HG02759 (cell line): ENCODE results near the gene DNA2.
"Not testable (repeated sequence)": the region's sequence is repeated elsewhere in the genome, so short reads cannot be mapped to it uniquely, and the experiment has no call there.

Experiments used
- ATAC-seq: cut with Tn5 transposase; IDR thresholded peaks from one replicate; pipeline ENCODE4 v1.9.1; 2021; ENCODE audit warnings: mild to moderate bottlenecking, moderate library complexity; ENCODE audit not compliant: unreplicated experiment

Gene DNA2, protein sequence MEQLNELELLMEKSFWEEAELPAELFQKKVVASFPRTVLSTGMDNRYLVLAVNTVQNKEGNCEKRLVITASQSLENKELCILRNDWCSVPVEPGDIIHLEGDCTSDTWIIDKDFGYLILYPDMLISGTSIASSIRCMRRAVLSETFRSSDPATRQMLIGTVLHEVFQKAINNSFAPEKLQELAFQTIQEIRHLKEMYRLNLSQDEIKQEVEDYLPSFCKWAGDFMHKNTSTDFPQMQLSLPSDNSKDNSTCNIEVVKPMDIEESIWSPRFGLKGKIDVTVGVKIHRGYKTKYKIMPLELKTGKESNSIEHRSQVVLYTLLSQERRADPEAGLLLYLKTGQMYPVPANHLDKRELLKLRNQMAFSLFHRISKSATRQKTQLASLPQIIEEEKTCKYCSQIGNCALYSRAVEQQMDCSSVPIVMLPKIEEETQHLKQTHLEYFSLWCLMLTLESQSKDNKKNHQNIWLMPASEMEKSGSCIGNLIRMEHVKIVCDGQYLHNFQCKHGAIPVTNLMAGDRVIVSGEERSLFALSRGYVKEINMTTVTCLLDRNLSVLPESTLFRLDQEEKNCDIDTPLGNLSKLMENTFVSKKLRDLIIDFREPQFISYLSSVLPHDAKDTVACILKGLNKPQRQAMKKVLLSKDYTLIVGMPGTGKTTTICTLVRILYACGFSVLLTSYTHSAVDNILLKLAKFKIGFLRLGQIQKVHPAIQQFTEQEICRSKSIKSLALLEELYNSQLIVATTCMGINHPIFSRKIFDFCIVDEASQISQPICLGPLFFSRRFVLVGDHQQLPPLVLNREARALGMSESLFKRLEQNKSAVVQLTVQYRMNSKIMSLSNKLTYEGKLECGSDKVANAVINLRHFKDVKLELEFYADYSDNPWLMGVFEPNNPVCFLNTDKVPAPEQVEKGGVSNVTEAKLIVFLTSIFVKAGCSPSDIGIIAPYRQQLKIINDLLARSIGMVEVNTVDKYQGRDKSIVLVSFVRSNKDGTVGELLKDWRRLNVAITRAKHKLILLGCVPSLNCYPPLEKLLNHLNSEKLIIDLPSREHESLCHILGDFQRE

DNA sequence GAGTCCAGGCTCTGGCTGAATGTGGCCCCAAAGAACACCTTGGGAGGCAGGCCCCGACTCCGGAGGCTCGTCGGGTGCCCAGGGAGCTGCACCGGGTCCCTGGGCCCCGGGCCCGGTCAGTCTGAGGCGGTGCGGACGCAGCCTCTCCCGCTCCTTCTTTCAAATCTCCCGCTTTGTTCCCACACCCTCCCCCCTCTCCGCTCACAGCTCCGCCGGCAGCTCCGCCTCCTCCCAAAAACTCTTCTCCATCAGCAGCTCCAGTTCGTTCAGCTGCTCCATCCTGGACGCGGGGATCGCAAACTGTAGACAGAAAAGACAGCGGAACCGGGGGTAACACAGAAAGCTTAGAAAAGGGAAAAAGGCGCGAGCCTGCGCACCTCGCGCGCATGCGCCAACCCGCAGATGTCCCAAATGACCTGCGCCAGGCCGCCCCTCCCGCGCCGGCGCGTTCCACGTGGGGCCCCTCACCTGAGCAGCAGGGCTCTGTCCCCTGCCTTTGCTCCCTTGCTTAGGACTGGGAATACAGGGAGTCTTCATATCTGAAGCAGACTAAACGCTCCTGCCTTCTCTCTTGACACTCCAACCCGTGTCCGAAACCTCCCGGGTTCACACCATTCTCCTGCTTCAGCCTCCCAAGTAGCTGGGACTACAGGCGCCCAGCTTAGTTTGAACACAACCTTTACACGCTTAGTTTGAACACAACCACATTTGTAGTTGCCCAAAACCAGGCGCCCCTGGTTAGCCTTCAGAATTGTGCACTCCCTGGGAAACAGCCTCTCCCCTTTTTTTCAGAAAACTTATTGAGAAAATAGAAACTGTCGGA, at the start of gene DNA2:
DNA2 (minus strand) TSS at position 388 of the 823 bp plus-strand sequence; CDS start at position 279, 109 bp downstream.
- ATAC-seq, result peak; percentile 91

DNA sequence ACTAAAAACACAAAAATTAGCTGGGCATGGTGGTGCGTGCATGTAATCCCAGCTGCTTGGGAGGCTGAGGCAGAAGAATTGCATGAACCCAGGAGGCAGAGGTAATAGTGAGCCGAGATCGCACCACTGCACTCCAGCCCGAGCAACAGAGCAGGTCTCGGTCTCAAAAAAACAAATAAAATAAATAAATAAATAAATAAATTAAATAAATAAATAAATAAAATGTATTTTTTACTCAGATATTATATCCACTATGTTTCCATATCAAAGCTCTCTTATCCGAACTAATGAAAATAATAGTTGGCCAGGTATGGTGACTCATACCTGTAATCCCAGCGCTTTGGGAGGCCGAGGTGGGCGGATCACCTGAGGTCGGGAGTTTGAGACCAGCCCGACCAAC, 46.8 kb upstream of the DNA2 start:
- ATAC-seq, result not testable (repeated sequence)

DNA sequence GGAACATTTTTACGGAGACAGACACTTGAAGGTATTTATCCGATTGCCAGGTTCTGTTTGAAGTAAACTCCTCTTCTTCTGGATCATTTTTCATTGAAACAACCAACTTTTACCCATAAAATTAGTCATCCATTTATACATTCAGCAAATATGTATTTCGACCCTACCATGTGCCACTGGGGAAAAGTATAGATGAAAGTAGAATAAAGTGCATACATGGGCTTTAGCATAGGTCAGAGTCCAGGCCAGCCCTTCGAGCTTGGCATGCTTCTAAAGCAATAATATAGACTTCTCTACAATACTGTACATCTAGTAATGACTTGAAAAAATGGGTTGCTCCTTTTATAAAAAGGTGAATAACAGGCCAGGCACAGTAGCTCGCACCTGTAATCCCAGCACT, 45.4 kb upstream of the DNA2 start:
- no peak for ATAC-seq

DNA sequence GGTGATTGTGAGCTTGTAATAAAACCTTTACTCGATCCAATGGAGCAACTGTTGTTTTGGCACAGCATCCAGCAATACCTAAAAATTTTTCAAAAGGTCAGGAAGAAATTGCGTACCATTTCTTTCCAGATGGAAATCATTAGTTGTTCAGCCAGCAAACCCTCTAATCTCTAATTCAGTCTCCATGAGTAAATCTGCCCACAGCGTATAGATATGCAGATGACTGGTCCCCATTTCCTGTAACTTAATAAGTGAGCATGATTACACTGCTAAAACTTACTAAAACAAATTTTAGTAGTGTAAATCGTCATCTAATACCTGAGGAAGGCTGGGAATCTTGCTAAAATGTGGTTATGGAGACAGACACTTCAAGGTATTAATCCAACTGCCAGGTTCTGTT, 45.0 kb upstream of the DNA2 start:
- no peak for ATAC-seq

DNA sequence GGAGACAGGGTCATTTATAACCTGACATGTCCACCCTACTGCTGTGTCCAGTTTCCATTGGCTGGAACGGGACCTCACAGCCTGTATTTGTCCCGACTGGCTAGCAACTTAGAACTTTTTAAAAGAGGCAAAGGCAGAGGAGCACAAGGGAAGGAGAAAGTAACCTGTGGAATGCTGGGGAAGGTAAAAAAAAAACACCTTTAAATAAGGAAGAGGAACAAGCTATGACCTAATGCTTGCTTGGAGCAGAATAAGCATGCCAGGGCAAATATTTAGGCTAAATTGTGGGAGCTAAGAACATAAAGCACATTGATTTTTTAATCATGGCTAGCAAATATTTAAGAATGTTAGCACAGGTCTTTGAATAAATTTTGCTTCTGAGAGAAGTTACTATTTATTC, 44.4 kb upstream of the DNA2 start:
- ATAC-seq, result not testable (repeated sequence)

DNA sequence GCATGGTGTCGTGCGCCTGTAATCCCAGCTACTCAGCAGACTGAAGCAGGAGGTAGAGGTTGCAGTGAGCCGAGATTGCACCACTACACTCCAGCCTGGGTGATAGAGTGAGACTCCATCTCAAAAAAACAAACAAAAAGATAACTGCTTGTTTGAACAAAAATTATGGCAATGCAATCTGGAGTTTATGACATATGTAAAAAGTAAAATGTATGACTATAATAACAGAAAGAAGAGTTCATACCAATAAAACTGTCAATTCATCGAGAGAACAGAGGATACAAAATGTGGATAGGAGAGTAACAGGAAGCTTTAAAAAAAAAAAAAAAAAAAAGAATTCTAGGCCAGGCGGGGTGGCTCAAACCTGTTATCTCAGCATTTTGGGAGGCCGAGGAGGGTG, 36.3 kb upstream of the DNA2 start:
- no peak for ATAC-seq

DNA sequence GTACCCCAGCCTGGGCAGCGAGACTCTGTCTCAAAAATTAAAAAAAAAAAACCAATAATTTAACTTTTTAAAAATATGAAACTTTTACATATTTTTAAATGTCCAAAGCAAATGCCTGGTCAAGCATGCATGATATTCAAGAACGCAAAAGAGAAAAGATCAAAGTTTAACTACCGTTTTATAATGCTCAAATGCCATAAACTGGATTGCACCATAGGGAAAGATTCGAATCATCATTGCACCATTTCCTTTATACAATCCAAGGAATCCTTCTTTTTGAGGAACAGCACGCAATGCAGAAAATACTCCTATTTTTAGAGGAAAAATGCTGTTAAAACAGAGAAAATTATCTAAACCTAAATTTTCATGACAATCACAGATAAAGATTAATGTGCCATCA, 34.6 kb upstream of the DNA2 start:
- ATAC-seq, result no peak

DNA sequence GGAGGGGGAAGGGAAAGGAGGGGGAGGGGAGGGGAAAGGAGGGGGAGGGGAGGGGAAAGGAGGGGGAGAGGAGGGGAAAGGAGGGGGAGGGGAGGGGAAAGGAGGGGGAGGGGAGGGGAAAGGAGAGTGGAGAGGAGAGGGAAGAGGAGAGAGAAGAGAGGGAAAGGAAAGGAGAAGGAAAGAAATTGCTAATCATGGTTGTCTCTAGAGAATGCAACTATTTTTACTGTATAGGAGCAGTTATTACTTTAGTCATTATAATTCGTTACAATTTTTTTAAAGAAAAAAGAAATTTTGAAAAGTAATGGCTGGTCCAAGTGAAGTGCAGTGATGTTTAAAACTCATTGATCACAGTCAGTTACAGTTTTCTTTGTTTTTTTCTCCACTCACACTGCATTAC, 31.1 kb upstream of the DNA2 start:
- ATAC-seq, result no peak

DNA sequence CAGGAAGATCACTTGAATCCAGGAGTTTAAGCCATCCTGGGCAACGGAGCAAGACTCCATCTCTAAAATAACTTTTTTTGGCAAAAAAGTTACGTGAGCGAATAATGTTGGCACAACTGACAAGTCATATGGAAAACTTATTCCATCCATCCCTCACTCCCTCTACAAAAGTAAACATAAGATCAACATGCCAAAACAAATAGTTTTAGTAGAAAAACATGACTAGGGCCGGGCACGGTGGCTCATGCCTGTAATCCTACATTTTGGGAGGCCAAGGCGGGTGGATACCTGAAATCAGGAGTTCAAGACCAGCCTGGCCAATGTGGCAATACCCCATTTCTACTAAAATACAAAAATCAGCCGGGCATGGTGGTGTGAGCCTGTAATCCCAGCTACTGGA, 29.9 kb upstream of the DNA2 start:
- no peak for ATAC-seq

DNA sequence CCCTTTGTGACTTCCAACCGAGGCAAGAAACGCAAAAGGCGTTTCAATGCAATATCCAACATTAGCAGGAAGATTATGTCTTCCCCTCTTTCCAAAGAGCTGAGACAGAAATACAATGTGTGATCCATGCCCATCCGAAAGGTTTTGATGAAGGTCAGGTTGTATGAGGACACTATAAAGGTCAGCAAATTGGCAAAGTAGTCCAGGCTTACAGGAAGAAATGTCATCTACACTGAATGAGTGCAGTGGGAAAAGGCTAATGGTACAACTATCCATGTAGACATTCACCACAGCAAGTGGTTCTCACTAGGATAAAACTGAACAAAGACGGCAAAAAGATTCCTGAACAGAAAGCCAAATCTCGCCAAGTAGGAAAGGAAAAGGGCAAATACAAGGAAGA, 27.8 kb upstream of the DNA2 start:
- no peak for ATAC-seq

DNA sequence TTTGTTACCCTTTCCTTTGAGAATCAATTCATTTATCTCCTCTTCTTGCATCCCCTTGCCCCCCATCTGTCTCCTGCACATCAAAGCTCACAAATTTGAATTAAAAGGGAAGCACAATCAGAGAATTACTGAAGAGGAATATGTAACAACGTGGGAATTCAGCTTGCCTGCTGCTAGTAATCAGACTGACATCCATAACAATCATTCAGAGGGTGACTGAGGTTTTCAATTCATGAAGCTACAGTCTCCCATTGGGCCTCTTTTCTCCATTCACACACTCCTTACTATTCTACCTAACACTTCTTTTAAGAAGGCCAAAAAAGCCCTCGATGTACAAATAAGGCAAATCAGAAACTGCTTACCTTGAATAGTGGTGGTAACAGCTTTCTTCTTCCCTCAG, 24.3 kb upstream of the DNA2 start:
- no peak for ATAC-seq

DNA sequence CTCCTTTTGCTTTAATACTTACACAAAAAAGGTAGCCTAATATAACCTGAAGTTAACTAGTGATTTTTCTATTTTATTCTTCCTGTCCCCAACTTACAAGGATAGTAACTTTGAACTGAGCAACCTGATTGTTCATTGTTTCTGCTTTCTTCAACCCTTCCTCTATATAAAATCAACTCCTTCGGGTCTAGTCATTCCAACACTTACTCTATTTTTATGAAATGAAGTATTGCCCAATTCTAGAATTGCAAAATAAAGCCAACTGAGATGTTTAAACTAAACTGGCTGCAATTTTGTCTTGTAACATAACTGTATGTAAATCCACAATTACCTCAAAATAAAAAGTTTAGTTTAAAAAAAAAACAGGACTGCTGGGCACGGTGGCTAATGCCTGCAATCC, 20.3 kb upstream of the DNA2 start:
- ATAC-seq, result no peak

DNA sequence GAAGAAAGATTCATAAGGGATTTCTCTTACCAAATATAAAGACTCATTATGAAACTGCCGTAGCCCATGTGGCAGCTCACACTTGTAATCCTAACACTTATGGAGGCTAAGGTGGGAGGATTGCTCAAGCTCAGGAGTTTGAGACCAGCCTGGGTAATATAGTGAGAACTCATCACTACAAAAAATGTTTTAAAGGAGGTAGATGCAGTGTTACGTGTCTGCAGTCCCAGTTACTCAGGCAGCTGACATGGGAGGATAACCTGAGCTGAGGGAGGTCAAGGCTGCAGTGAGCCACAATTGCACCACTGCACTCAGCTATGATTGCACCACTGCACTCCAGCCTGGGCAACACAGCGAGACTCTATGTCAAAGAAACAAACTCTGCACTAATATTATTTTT, 18.1 kb upstream of the DNA2 start:
- no peak for ATAC-seq

DNA sequence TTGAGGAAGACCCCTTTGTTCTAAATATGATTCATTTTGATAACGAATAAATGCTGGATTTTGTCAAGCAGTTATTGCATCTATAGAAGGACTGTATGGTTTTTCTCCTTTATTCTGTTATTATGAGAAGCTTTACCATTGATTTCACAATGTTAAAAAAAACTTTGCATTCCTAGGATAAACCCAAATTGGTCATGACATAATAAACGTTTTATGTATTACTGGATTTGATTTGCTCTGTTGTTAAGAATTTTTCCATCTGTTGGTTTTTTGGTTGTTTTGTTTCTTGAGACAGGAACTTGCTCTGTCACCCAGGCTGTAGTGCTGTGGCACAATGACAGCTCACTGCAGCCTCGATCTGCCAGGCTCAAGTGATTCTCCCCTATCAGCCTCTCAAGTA, 2.2 kb upstream of the DNA2 start:
- no peak for ATAC-seq

DNA sequence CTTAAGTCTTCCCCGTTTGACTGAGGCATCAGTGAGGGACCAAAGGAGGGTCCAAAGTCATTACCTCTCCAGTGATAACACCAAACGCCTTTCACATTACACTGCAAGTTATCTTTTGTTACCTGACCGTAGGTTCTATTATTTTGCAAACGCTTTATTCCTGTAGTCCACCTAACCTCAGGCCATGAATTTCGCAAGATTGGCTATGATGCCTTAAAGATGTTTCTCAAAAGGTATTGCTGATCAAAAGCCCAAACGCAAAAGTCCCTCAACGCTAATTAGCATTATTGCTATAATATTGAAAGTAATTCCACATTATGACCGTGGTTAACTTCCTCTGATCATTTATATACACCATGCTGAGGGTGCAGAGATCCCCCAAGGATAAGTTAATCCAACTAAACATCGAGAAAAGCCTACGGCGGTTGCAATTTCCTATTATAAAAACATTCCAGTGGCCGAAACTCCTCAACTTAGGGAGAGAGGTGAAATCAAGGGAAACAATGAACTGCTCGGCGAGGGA, 649 bp downstream of the DNA2 start:
- ATAC-seq, result no peak

DNA sequence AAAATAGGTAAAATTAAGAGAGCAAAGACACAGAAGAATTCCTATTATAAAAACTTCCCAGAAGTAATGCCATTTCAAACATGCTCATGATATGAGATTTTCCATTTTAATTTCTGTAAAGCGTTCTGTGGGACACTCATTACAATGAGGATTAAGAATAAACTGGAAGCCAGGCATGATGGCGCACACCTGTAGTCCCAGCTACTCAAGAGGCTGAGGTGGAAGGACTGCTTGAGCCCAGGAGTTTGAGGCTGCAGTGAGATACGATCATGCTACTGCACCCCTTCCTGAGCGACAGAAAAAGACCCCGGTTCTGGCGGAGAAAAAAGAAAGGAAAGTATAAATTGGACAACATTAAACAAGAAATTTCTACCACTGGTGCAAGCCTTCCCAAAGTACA, 1.5 kb downstream of the DNA2 start:
- no peak for ATAC-seq

DNA sequence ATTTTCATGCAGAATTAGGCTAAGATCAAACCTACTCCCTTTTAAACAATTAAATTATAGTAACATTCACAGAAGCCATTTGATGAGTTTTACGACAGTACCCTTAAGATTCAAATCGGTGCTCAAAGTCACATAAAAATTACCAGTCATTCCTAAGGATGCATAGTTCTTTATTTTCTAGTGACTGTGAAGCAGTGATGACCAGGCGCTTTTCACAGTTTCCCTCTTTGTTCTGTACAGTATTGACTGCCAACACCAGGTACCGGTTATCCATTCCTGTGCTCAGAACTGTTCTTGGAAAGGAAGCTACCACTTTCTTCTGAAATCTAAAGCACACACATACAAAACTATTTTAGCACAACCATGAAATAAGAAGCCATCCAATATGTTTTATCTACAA, 1.9 kb downstream of the DNA2 start:
- no peak for ATAC-seq

DNA sequence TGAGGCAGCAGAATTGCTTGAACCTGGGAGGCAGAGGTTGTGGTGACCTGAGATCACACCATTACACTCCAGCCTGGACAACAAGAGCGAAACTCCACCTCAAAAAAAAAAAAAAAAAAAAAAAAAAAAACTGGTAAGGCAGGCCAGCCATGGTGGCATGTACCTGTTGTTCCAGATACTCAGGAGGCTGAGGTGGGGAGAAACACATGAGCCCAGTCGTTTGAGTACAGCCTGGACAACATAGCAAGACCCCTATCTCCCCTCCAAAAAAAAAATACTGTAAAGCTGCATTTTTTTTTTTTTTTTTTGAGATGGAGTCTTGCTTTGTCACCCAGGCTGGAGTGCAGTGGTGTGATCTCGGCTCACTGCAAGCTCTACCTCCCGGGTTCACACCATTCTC, 7.0 kb downstream of the DNA2 start:
- not testable (repeated sequence) for ATAC-seq

DNA sequence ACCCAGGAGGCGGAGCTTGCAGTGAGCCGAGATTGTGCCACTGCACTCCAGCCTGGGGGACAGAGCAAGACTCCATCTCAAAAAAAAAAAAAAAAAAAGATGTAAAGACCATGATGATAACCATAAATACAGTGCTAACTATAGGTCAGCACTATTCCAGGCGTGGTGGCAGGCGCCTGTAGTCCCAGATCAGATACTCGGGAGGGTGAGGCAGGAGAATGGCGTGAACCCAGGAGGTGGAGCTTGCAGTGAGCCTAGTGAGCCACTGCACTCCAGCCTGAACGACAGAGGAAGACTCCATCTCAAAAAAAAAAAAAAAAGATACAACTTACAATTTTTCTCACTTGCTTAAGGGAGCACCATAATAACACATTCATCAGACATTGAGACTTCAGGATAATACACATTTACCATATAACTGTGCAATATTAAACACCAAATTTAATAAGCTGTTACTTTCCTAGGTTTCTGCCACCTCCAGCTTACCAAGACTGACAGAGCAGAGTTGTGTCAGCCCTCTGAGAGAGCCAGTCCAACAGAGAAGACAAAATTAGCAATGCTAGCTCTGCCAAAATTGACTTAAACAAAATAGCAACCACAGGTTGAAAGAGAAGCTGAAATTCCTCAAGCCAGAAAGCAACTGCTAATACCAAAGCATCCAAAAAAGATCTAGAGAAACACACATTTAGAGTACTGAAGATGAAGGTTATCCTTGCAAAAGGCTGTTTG, 8.2 kb downstream of the DNA2 start:
- ATAC-seq, result no peak

DNA sequence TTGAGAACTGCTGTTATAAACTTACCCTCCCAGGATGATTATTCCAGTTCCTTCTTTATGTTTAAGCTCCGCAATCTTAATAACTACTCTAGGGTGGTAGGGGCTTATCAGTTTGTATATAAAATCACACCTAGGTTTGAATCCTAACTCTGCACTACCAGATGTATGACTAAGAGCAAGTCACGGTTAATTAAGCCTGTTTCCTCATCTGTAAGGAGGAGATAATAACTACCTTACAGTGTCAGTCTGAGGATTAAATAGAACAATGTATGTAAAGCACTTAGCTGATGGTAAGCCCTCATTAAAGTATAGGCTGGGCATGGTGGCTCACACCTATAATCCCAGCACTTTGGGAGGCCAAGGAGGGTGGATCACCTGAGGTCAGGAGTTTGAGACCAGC, 9.2 kb downstream of the DNA2 start:
- no peak for ATAC-seq
